Neural progenitor cell (in vitro differentiated cells): ENCODE results near the gene GRK3.

Experiments used
- EZH2 ChIP-seq: fragments of 200-600 bp; sonication (generic); IDR thresholded peaks from 2 replicates; pipeline ENCODE4 v1.6.1; 2017; ENCODE audit warnings: antibody characterized with exemption, mild to moderate bottlenecking, moderate library complexity
- EZH2phosphoT487 ChIP-seq: fragments of 200-600 bp; sonication (generic); IDR thresholded peaks from 2 replicates; pipeline ENCODE4 v1.6.1; 2017; ENCODE audit warnings: antibody characterized with exemption

DNA sequence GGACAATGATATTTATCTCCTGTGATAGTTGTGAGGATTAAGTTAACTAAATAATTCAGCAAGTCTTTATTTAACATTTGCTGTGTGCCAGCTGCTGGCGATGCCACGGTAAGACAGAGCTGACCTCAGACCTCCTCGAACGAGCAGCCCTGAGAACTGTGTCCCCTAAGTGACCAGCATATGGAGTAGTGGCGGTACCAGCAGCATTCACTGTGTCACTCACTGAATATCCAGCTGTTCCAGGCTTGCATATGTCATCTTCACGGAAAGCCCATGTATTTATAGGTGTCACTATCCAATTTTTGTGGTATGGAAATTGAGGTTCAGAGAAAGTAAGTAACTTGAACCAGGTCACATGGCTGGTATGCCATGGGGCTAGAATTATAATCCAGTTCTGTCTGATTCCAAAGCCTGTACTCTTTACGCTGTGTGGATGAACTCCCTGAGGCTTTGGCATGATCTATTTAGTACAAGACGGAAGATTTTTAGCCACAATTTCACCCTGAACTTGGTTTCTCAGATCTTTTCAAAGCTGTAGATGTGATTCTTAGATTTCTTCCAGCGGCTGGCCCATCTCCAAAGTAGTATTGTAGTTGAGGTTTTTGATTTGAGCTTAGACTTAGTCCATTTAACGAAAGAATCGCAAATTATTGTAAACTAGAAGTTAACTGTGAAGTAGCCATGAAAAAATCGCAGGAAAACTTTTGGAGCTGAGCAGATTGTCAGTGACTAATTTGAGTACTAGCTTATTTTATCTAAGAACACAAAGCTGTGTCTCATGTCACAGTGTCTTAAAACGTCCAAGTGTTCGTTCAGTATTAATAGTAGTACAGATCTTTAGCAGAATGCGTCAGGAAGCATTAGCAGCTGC is 128.2 kb downstream of the GRK3 start:
- TF ChIP-seq EZH2phosphoT487 = no peak
- TF ChIP-seq EZH2 = no peak
